ENCODE measurements around the gene ANTXR1.

The ANTXR1 gene

GRCh38 chr2:69201259-69201658 lies 188.3 kb downstream of the ANTXR1 start:
- no peak for TF ChIP-seq CTCF (IDR thresholded peaks at IDR 0.05; ENCODE audit: low read depth, low read length)
- H3K4me3 ChIP-seq (replicated peaks in 1 of 2; ENCODE audit: low read depth in 2 of 2, low read length in 2 of 2) = no peak overlapping the region
- no peak for DNase-seq (ENCODE audit: low read depth in 2 of 2)

- H3K4me3 ChIP-seq (replicated peaks in 1 of 2; ENCODE audit: low read depth in 2 of 2, low read length in 2 of 2) = no peak overlapping the region
- no peak for TF ChIP-seq CTCF (IDR thresholded peaks at IDR 0.05; ENCODE audit: low read depth, low read length)
- peak in 1 of 2 donors; percentile 47 for DNase-seq (ENCODE audit: low read depth in 2 of 2)
Measured at GRCh38 chr2:69202327-69202726, 189.3 kb downstream of the ANTXR1 start.

GRCh38 chr2:69203166-69203985 lies 190.4 kb downstream of the ANTXR1 start:
- no peak for TF ChIP-seq CTCF (IDR thresholded peaks at IDR 0.05; ENCODE audit: low read depth, low read length)
- no peak for DNase-seq (ENCODE audit: low read depth in 2 of 2)
- no peak overlapping the region for H3K4me3 ChIP-seq (replicated peaks in 1 of 2; ENCODE audit: low read depth in 2 of 2, low read length in 2 of 2)

GRCh38 chr2:69204654-69205053 lies 191.7 kb downstream of the ANTXR1 start:
- DNase-seq (ENCODE audit: low read depth in 2 of 2) = no peak
- no peak overlapping the region for H3K4me3 ChIP-seq (replicated peaks in 1 of 2; ENCODE audit: low read depth in 2 of 2, low read length in 2 of 2)
- TF ChIP-seq CTCF (IDR thresholded peaks at IDR 0.05; ENCODE audit: low read depth, low read length) = no peak

GRCh38 chr2:69205076-69205475 lies 192.1 kb downstream of the ANTXR1 start:
- no peak for DNase-seq (ENCODE audit: low read depth in 2 of 2)
- no peak for TF ChIP-seq CTCF (IDR thresholded peaks at IDR 0.05; ENCODE audit: low read depth, low read length)
- H3K4me3 ChIP-seq (replicated peaks in 1 of 2; ENCODE audit: low read depth in 2 of 2, low read length in 2 of 2) = no peak overlapping the region

- DNase-seq (ENCODE audit: low read depth in 2 of 2) = no peak
- no peak for TF ChIP-seq CTCF (IDR thresholded peaks at IDR 0.05; ENCODE audit: low read depth, low read length)
- no peak overlapping the region for H3K4me3 ChIP-seq (replicated peaks in 1 of 2; ENCODE audit: low read depth in 2 of 2, low read length in 2 of 2)
Measured at GRCh38 chr2:69205491-69205890, 192.5 kb downstream of the ANTXR1 start.
